ENCODE results near the gene RBM39. TPM values are rescaled to one million over a fixed set of nuclear protein-coding genes. Genes with fewer than 3 reads are reported as not detected.

The RBM39 gene
- total RNA-seq, 1 donor from 2014 or later: 370 TPM

DNA sequence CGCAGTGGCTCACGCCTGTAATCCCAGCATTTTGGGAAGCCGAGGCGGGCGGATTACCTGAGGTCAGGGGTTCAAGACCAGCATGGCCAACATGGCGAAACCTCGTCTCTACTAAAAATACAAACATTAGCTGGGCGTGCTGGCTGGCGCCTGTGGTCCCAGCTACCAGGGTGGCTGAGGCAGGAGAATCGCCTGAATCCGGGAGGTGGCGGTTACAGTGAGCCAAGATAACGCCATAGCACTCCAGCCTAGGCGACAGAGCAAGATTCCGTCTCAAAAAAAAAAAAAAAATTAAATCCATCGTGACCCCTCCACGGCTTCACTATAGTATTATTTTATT, 76.1 kb downstream of the RBM39 start:
- no peak for TF ChIP-seq POLR2A (IDR thresholded peaks at IDR 0.05)
- no peak for TF ChIP-seq POLR2AphosphoS5 (IDR thresholded peaks at IDR 0.05; ENCODE audit: insufficient read depth in 1 of 2, low read depth in 1 of 2)
- TF ChIP-seq, protein P1, sequence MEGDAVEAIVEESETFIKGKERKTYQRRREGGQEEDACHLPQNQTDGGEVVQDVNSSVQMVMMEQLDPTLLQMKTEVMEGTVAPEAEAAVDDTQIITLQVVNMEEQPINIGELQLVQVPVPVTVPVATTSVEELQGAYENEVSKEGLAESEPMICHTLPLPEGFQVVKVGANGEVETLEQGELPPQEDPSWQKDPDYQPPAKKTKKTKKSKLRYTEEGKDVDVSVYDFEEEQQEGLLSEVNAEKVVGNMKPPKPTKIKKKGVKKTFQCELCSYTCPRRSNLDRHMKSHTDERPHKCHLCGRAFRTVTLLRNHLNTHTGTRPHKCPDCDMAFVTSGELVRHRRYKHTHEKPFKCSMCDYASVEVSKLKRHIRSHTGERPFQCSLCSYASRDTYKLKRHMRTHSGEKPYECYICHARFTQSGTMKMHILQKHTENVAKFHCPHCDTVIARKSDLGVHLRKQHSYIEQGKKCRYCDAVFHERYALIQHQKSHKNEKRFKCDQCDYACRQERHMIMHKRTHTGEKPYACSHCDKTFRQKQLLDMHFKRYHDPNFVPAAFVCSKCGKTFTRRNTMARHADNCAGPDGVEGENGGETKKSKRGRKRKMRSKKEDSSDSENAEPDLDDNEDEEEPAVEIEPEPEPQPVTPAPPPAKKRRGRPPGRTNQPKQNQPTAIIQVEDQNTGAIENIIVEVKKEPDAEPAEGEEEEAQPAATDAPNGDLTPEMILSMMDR (IDR thresholded peaks at IDR 0.05): no peak
- Histone ChIP-seq H3K9me3 (no peaks in the 10 kb centered on the region), H3K4me3 (no peak overlapping the region), H3K27me3 (no peaks in the 10 kb centered on the region), H3K27ac (no peak overlapping the region), H3K4me1 (peaks cover 31% of the 10 kb centered on the region), H3K36me3 (peaks cover 0 to 24% of the 10 kb centered on the region in 2 donors)
- intact Hi-C loops (cut with DNase I): loop anchor here (5.0 kb wide), 1 partner anchor 49 kb away; the partner anchor contains the start of gene SPAG4
- DNase-seq (ENCODE audit: extremely low spot score in 2 of 2): no peak

DNA sequence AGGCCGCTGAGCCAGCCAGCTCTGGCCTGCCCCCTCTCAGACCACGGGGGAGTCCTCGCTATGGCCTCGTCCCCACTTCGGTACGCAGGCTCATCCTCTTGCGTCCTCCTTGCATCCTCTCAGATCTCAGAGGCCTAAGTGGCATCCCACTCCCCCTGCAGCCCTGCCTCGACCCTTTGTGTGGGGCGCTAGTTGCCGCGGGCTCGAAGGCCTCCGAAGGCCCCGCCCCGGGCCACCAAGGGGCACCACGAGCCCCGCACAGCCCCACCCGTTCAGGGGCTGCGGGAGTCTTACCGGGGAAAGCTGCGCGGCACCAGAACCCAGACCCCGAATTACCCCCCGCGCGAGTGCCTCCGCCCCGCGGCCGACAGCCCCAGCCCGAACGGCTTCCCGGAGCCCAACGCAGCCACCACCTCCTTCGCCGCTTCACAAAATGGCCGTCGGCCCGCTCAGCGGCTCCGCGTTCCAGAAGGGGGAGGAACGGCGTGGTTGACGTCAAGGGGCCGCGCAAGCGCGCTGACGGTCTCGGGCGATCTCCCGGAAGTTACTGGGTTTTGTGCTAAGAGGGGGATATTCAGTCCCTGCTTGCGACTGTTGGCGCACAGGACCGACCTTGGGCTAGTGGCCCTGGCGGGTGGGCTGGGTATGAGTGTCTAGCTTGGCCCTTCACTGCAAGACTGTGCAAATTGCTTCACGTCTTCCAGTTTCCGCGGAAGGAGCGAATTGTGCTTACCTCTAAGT, 77.4 kb downstream of the RBM39 start, which contains the start of the genes CPNE1 and RBM12:
Gene CPNE1 (minus strand): TSS at position 435 of the 741 bp plus-strand sequence. CDS start 31,977 bp downstream, outside the sequence.
Gene RBM12 (minus strand): TSS at position 435 of the 741 bp plus-strand sequence. CDS start 9,578 bp downstream, outside the sequence.
- Histone ChIP-seq H3K36me3 (peaks cover 0 to 15% of the 10 kb centered on the region in 2 donors), H3K27me3 (no peaks in the 10 kb centered on the region), H3K9me3 (no peaks in the 10 kb centered on the region), H3K4me3 (peak within 1 kb of the TSS; percentile 89 to 96), H3K27ac (peak within 1 kb of the TSS; percentile 100), H3K4me1 (peaks cover 43% of the 10 kb centered on the region)
- TF ChIP-seq, protein P1 (IDR thresholded peaks at IDR 0.05): no peak
- TF ChIP-seq POLR2AphosphoS5 (IDR thresholded peaks at IDR 0.05; ENCODE audit: insufficient read depth in 1 of 2, low read depth in 1 of 2) (peak; percentile 96 to 100), POLR2A (IDR thresholded peaks at IDR 0.05) (peak in 1 of 2 donors; percentile 95)
- DNase-seq (ENCODE audit: extremely low spot score in 2 of 2): peak in 1 of 2 donors; percentile 93
- intact Hi-C loops (cut with DNase I): loop anchor here (5.0 kb wide), 1 partner anchor 47 kb away; the partner anchor contains the start of gene SPAG4

DNA sequence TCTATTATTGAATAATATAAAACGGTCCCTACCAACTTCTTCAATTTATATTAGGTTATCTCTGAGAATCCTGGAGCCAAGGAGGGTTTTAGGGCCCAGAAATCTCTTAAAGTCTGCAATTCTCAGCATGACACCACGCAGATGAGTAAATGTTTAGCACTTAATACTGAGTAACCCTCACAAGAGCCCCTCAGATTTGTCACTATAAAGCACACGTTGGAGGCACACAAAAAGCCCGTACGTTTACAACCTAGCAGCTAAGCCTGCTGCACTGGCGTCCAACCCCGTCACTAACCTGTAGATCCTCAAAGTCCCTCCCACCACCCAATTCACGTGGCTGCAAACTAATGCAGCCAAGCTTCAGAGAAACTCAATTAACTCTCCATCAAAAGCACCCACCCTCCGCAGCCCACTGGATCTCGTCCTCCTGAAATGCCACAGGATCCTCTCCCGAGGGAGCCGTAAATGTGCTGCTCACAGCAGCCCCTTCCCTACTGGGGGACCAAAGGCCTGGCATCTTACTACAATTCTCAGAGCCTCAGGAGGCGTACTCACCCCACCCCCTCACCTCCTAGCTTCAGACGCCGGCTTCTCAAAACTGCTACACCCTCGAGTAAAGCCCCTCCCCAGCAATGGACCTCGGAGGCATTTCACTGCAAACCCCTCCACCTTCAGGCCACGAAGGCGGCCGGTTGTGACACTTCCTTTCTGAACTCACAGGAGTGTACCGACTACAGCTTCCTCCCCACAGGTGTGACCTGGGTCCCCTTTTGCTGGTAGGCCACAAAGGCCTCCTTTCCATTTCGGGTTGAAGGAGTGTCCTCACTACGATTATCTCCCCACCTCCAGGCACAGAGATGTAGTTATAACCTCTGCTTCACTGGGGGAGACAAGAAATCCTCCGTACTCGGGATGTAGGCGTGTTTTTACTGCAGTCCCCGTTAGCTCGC, 78.3 kb downstream of the RBM39 start:
- Histone ChIP-seq H3K9me3 (no peaks in the 10 kb centered on the region), H3K4me3 (peak overlapping the region; percentile 89 to 96), H3K27ac (peak overlapping the region; percentile 100), H3K36me3 (peaks cover 0 to 7% of the 10 kb centered on the region in 2 donors), H3K27me3 (no peaks in the 10 kb centered on the region), H3K4me1 (peaks cover 52% of the 10 kb centered on the region)
- DNase-seq (ENCODE audit: extremely low spot score in 2 of 2): no peak
- TF ChIP-seq POLR2AphosphoS5 (IDR thresholded peaks at IDR 0.05; ENCODE audit: insufficient read depth in 1 of 2, low read depth in 1 of 2) (no peak), POLR2A (IDR thresholded peaks at IDR 0.05) (no peak)
- TF ChIP-seq, protein P1 (IDR thresholded peaks at IDR 0.05): no peak
- intact Hi-C loops (cut with DNase I): no loop called here

DNA sequence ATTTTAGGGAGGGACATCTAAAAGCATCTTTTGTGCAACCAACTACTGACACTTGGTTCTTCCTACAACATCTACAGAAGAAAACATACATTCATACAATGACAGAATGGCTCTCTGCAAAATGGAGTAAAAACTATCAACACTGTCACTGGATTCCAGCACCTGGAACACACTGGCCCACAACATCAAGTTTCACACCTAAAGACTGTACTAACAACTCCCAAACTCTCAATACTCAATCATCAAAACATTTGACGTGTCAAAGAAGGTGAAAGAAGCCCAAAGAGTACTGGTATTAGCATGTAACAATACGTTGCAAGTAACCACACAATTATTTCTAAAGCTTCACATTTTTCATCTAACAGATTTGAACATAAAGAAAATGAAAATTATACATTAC, 79.5 kb downstream of the RBM39 start:
- Histone ChIP-seq H3K27ac (peak overlapping the region; percentile 100), H3K4me3 (peak overlapping the region; percentile 89 to 96), H3K36me3 (no peaks in the 10 kb centered on the region), H3K9me3 (no peaks in the 10 kb centered on the region), H3K4me1 (peaks cover 62% of the 10 kb centered on the region), H3K27me3 (no peaks in the 10 kb centered on the region)
- TF ChIP-seq POLR2AphosphoS5 (IDR thresholded peaks at IDR 0.05; ENCODE audit: insufficient read depth in 1 of 2, low read depth in 1 of 2): no peak
- TF ChIP-seq POLR2A (IDR thresholded peaks at IDR 0.05): no peak
- TF ChIP-seq, protein P1 (IDR thresholded peaks at IDR 0.05): no peak
- DNase-seq (ENCODE audit: extremely low spot score in 2 of 2): no peak
- intact Hi-C loops (cut with DNase I): loop anchor here (1.0 kb wide), 1 partner anchor 61 kb away; no protein-coding TSS in a partner anchor
